Kidney (tissue), 14 donors: Measurements from ENCODE around the gene FER. TPM values are rescaled to one million over a fixed set of nuclear protein-coding genes. Genes with fewer than 3 reads are reported as not detected.
"Not testable (repeated sequence)": the region's sequence is repeated elsewhere in the genome, so short reads cannot be mapped to it uniquely, and the experiment has no call there.

Experiments used
- DNase-seq, 5 donors: peaks; one replicate each; pipeline ENCODE4 v3.0.0-alpha.2; 2013 to 2020
- FAIRE-seq: peaks from 2 replicates; lab custom pipeline; 2012; peaks lifted over from hg19 to GRCh38; lab: Jason Lieb, UNC
- H3K27ac ChIP-seq, 2 donors: one replicate each; pipeline ENCODE4 v1.7.0; 2013; ENCODE audit warnings: low read depth in 2 of 2, low read length in 2 of 2, inconsistent platforms in 1 of 2
- H3K27me3 ChIP-seq: one replicate; pipeline ENCODE4 v1.7.1; 2013; ENCODE audit warnings: low read length, inconsistent platforms; ENCODE audit not compliant: control insufficient read depth, insufficient read depth
- H3K36me3 ChIP-seq, 3 donors: one replicate each; pipeline versions ENCODE4 v1.7.0 to v1.7.1; 2013; ENCODE audit warnings: low read length in 3 of 3, control low read depth in 1 of 3, inconsistent platforms in 1 of 3; ENCODE audit not compliant: insufficient read depth in 3 of 3, control insufficient read depth in 2 of 3
- H3K4me1 ChIP-seq, 3 donors: one replicate each; pipeline versions ENCODE4 v1.7.0 to v1.7.1; 2013; ENCODE audit warnings: low read length in 3 of 3, inconsistent platforms in 1 of 3, low read depth in 1 of 3; ENCODE audit not compliant: control insufficient read depth in 2 of 3, insufficient read depth in 2 of 3
- H3K4me3 ChIP-seq, 3 donors: one replicate each; pipeline versions ENCODE4 v1.7.0 to v1.8.1; 2013; ENCODE audit warnings: low read length in 3 of 3, control low read depth in 1 of 3, inconsistent platforms in 1 of 3
- H3K9ac ChIP-seq, 3 donors: one replicate each; pipeline versions ENCODE4 v1.7.0 to v1.7.1; 2013; ENCODE audit warnings: low read length in 3 of 3, control low read depth in 1 of 3, inconsistent platforms in 1 of 3
- H3K9me3 ChIP-seq, 3 donors: one replicate each; pipeline versions ENCODE4 v1.7.0 to v1.7.1; 2013; ENCODE audit warnings: low read length in 3 of 3, control low read depth in 1 of 3, inconsistent platforms in 1 of 3; ENCODE audit not compliant: control insufficient read depth in 2 of 3, insufficient read depth in 1 of 3
- intact Hi-C: fragments of 100-400 bp; cut with DNase I; formaldehyde crosslinking; loops from one replicate; pipeline ENCODE4 v1.11.1; 2022
- polyA plus RNA-seq: library from polyadenylated mRNA; stranded (reverse); fragments of 350-450 nt; fragmentation: Illumina TruSeq; extraction: RNeasy Lipid Tissue Mini Kit (QIAGEN cat#74804); gene quantifications from one replicate; pipeline ENCODE4 v1.2.3, GENCODE V29; 2014; ENCODE audit warnings: low read depth, low replicate concordance; ENCODE audit not compliant: insufficient read depth
- total RNA-seq: library from RNA; stranded (reverse); fragmentation: NEBNext Ultra II Directional; extraction: Animal tissue kit (Norgen Biotek cat#: 25700); gene quantifications from one replicate; pipeline ENCODE4 v1.2.1, GENCODE V29; 2021
- TF ChIP-seq, protein P1 (sequence below): IDR thresholded peaks from 3 replicates; pipeline ENCODE4 v1.5.1; 2012; ENCODE audit warnings: mild to moderate bottlenecking, moderate library complexity, borderline replicate concordance; ENCODE audit not compliant: insufficient read depth; ENCODE audit errors: extremely low read depth
- donor health status: control.
- donor health status: control.
- donor health status: control.
- donor health status: control.
- donor health status: control.
- donor health status: DM: yes; HTN: yes; CAD: no.
- donor health status: Normal renal cell carcinoma (clear cell type).

The FER gene
- total and polyA plus RNA-seq, 2 donors from 2014 or later = 2.1 to 38.2 TPM

DNA sequence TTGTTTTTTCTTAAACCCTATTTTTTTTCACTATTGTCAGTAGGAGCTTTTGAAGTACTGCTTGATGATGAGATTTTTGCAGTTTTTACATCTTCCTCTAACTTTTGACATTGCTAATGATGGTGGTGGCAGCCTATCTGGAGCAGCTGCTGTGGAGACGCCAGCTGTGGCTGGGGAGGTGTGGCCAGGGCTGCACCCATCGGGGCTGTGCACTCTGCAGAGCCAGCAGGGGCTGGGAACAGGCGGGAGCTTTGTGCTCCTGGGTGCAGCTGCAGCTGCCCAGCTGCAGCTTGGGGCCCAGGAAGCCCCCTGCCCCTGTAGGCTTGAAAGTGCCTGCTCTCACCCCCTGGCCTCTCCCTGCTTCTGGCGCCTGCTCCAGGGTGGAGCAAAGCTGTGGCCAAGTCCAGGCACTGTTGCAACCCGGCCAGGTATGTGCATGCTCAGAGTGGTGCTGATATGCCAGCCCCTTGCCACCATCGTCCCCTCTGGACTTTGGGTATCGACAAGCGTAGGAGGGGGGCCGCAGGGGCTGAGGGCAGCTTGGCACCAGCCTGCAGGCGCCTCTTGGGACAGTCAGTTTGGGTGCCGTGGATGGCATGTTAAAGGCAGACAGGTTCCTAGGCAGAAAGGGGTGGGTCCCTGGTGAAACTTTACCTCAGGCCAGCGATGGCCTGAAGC is 39.2 kb downstream of the FER start:
- TF ChIP-seq, protein P1, sequence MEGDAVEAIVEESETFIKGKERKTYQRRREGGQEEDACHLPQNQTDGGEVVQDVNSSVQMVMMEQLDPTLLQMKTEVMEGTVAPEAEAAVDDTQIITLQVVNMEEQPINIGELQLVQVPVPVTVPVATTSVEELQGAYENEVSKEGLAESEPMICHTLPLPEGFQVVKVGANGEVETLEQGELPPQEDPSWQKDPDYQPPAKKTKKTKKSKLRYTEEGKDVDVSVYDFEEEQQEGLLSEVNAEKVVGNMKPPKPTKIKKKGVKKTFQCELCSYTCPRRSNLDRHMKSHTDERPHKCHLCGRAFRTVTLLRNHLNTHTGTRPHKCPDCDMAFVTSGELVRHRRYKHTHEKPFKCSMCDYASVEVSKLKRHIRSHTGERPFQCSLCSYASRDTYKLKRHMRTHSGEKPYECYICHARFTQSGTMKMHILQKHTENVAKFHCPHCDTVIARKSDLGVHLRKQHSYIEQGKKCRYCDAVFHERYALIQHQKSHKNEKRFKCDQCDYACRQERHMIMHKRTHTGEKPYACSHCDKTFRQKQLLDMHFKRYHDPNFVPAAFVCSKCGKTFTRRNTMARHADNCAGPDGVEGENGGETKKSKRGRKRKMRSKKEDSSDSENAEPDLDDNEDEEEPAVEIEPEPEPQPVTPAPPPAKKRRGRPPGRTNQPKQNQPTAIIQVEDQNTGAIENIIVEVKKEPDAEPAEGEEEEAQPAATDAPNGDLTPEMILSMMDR = no peak
- Histone ChIP-seq H3K36me3 (peaks cover 0 to 2% (median 0%) of the 10 kb centered on the region in 3 donors), H3K9ac (no peak overlapping the region), H3K27me3 (no peaks in the 10 kb centered on the region), H3K4me1 (no peaks in the 10 kb centered on the region), H3K9me3 (no peaks in the 10 kb centered on the region), H3K27ac (no peak overlapping the region), H3K4me3 (no peak overlapping the region)
- DNase-seq = no peak
- intact Hi-C loops = no loop called here
- FAIRE-seq = no peak

DNA sequence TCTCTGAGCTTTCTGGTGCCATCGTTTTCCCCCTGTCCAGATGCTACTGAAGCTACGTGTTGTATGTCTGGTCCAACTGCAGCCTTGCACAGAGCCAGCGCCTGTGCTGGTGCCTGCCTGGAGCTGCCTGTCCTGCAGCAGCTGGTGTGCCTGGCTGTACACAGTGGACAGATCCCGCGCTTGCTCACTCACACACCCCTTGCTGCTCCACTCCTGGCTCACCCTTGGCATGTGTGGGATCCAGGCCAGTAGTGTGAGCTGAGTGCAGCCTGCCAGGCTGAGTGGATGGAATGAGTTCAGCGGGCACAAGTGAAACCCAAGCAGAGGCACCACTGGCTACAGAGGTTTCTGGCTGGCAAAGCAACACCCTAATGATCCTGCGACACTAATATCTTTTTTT is 40.4 kb downstream of the FER start:
- TF ChIP-seq, protein P1 = no peak
- DNase-seq (no peak), FAIRE-seq (no peak)
- Histone ChIP-seq H3K9ac (no peak overlapping the region), H3K9me3 (no peaks in the 10 kb centered on the region), H3K27ac (no peak overlapping the region), H3K36me3 (peaks cover 0 to 2% (median 0%) of the 10 kb centered on the region in 3 donors), H3K4me1 (no peaks in the 10 kb centered on the region), H3K27me3 (no peaks in the 10 kb centered on the region), H3K4me3 (no peak overlapping the region)
- intact Hi-C loops = no loop called here

- no peak for FAIRE-seq
- no peaks in the 10 kb centered on the region for H3K4me1 ChIP-seq
- intact Hi-C loops = no loop called here
- TF ChIP-seq, protein P1 = no peak
- no peaks in the 10 kb centered on the region for H3K9me3 ChIP-seq
- H3K36me3 ChIP-seq = no peaks in the 10 kb centered on the region
- H3K27ac ChIP-seq = no peak overlapping the region
- H3K4me3 ChIP-seq = no peak overlapping the region
- no peak overlapping the region for H3K9ac ChIP-seq
- H3K27me3 ChIP-seq = no peaks in the 10 kb centered on the region
- DNase-seq = no peak
Observed at GRCh38 chr5:108793207-108793606, 45.5 kb downstream of the FER start.

GRCh38 chr5:108794349-108794748 is 46.7 kb downstream of the FER start:
- DNase-seq, H3K9me3 ChIP-seq, H3K27ac ChIP-seq, FAIRE-seq, H3K4me1 ChIP-seq, H3K9ac ChIP-seq, H3K27me3 ChIP-seq, H3K36me3 ChIP-seq, H3K4me3 ChIP-seq, intact Hi-C loops: not testable (repeated sequence)
